NCI-H2029 (cell line): ENCODE measurements around the gene ELFN2.
"Not testable (repeated sequence)": the region's sequence is repeated elsewhere in the genome, so short reads cannot be mapped to it uniquely, and the experiment has no call there.

Experiments used
- DNase-seq: peaks from one replicate; lab custom pipeline; 2025; lab: John Stamatoyannopoulos, UW

The ELFN2 gene

GRCh38 chr22:37335806-37336199 lies 91.5 kb downstream of the ELFN2 start:
- no peak for DNase-seq

GRCh38 chr22:37334859-37335805 lies 92.1 kb downstream of the ELFN2 start:
- no peak for DNase-seq

- DNase-seq: no peak
Measured at GRCh38 chr22:37334461-37334858, 92.8 kb downstream of the ELFN2 start.

DNA sequence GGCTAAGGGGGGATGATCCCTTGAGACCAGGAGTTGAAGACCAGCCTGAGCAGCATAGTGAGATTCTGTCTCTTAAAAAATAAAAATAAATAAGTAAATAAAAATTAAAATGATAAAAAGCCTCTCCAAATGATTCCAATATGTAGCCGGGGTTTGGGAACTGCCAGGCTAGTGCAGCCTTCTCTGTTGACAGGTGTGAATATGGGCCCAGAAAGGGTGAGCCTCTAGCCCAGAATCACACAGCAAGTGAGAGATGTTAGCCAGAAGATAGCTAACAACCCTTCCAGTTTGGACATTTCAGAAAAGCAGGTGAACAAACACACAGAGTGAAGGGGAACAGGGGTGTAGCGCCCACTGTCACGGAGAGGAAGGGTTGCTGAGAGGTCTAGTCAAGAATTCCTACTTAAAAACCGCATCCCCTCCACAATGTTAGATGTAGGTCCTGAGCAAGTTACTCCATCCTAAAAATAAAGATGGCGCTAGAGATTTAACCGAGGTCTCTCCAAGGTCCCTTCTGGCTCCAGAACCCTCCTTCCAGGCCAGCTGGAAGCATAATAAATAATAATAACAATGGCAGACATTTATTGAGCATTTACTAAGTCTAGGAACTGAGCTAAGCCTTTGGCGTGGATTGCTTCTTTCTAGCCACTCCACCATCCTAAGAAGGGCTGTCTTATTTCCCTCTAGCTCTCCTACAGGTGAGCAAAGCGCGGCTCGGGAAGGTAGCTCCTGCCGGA lies 93.4 kb downstream of the ELFN2 start:
- DNase-seq: no peak

DNA sequence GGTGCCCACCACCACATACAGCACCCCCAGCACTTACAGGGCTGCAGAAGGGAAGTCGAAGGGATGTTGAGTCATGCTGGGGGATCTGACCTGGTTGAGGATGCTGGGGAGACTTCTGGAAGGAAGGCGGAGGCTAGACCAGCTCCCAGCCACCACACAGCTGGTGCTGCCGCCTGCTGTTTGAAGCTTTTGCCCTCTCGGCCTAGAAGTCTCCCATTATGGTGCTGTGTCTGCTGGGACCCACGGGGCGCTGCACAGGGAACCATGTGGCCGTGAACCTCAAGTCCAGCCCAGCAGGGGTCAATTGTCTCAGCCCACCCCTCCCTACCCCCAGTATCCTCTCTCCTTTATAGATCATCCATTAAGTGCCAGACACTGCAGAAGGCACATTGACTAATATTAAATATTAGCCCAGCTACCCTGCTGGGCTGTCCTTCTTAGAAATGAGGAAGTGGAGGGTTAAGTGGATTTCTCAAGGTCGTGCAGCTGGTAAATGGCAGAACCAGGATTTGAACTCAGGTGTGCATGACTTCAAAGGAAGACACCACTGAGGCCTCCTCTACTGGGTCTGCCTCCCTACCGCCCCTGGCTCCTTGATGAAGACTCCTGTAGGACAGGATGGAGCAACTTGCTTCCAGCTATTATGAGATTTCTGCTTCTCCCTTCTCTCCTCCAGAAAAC lies 95.3 kb downstream of the ELFN2 start:
- DNase-seq: no peak

- DNase-seq: no peak
Measured at GRCh38 chr22:37331034-37331428, 96.2 kb downstream of the ELFN2 start.

DNA sequence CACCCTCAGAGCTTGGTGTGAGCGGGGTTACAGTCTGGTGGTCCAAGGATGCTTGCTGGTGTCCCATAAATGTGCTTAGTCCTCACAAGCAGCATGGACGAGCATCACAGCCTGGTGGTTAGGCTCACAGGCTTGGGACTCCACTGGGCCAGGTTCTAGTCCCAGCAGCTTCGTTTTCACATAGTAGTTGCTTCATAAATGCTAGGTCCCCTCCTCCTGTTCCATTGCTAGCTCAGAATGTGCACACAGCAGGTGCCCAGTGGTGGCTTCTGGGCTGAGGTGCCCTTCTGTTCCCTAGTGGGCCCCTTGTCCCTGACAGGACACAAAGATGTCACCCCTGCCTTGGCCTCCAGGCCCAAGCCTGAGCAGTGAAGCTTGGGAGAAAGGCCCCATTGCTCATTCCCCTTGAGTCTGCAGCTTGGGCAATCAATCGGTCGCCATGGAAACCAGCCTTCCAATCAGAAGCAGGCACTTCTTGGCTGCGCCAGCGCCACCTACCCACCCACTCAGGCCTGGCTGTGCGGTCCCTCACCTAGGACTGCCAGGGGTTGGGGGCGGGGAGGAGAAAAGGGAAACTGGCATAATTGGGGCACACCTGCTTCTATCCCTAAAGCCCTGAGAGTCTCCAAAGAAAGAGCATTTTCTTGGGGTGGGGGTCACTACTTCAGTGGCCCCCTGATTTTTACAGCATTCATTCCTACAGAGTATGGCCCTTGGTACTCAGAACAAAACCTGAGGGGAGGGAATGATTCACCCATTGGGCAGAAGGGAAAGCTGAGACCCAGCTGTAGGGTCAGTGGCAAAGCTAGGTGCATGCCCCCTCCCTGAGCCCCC lies 96.9 kb downstream of the ELFN2 start:
- peak; percentile 26 for DNase-seq

- DNase-seq: no peak
Measured at GRCh38 chr22:37329238-37330140, 97.8 kb downstream of the ELFN2 start.

DNA sequence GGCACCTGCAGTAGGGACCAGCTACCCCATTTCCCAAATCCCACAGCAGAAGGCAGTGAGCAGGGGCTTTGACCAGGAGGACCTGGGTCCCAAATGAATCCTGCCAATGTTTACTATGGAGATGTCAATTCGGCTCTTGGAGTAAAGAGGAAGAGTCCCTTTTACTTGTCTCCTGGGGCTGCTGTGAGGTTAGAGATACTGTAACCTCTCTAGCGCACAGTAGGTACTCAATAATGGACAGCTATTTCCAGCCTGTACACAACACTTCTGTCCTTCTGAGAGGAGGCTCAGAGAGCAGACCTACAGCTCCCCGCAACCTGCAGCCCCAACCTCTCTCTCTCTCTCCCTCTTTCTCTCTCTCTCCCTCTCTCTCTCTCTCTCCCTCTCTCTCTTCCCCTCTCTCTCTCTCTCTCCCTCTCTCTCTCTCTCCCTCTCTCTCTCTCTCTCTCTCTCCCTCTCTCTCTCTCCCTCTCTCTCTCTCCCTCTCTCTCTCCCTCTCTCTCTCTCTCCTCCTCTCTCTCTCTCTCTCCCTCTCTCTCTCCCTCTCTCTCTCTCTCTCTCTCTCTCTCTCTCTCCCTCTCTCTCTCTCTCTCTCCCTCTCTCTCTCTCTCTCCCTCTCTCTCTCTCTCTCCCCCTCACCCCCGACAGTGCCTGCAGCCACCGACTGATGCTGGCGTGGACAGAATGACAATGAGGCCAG lies 98.6 kb downstream of the ELFN2 start:
- not testable (repeated sequence) for DNase-seq

- no peak for DNase-seq
Measured at GRCh38 chr22:37328017-37328416, 99.3 kb downstream of the ELFN2 start.

GRCh38 chr22:37326726-37327125 lies 100.6 kb downstream of the ELFN2 start:
- no peak for DNase-seq

- no peak for DNase-seq
Measured at GRCh38 chr22:37325039-37325395, 102.3 kb downstream of the ELFN2 start.

DNA sequence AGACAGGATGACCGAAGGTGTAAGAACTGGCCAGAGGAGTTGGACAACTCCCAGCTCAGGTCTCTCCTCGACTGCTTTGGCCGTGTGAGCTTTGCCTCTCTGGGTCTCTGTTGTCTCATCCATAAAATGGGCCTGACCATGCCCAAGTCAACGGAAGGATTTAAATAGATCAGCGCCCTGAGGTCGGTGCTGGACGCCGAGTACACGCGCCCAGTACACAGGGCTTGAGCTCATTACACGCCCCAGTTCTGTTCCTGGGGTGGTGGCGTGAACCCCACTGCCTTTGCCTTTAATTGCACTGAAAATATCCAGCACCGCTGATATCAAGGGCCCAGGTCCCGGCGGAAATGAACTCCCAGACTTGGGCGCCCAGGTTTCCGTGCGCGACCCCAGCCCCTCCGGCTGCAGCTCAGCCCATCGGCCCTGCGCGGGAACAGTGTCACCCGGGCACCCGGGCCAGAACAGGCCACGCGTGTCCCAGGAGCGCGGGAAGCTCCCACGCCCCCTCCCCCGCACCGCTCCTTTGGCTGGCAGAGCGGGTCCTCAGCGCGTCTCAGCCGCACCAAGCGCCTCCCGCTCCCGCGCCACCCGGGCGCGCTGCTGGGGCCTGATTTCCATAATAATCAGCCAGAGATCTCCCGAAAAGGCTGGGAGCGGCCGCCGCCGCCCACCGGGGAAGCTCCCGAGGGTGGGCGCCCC lies 102.8 kb downstream of the ELFN2 start:
- no peak for DNase-seq

GRCh38 chr22:37320726-37321677 lies 106.3 kb downstream of the ELFN2 start:
- peak; percentile 23 for DNase-seq

GRCh38 chr22:37319469-37319868 lies 107.8 kb downstream of the ELFN2 start:
- DNase-seq: no peak

- no peak for DNase-seq
Measured at GRCh38 chr22:37318364-37319109, 108.7 kb downstream of the ELFN2 start.
